ENCODE results near the gene ZBTB45.
"Not testable (repeated sequence)": the region's sequence is repeated elsewhere in the genome, so short reads cannot be mapped to it uniquely, and the experiment has no call there.

Gene ZBTB45

DNA sequence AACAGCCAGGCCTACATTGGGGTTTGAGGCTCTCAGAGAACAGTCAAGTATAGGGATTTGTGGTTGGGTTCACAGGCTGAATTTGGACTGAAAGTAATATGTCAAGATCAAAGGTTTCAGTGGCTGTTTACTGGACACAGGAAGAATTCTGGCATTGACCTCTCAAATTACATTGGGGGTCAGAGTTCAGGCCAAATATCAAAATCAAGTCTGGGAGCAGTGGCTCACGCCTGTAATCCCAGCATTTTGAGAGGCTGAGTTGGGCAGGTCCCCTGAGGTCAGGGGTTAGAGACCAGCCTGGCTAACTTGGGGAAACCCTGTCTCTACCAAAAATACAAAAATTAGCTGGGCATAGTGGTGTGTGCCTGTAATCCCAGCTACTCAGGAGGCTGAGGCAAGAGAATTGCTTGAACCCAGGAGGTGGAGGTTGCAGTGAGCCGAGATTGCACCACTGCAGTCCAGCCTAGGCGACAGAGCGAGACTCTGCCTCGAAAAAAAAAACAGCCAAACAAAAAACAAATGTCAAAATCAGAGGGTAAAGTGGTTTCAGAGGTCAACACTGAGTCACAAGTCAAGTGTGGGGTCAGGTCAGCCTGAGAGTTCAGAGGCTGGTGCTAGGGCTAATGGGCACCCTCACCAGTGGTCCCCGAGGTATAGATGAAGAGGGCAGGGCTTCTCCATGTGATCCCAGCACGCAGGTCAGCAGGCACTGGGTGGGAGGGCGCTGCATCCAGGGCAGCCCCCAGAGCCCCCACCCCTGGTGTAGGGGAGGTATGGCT lies 9.3 kb downstream of the ZBTB45 start:
- no peak for DNase-seq

DNA sequence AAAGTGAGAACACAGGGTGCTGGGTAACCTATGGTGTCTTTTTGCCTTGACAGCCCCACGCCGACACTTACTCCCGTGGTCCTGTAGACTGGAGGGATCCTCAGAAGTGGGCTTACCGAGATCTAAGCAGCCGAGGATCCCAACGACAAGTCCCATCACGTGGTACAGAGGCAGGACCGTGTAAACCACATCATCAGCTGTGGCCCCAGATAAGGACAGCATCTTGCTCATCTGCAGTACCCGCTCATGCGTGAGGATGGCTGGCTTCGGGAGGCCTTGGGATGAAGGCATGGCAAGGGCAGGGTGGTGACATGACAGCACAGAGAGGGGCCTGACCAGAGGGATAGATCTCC lies 9.9 kb downstream of the ZBTB45 start:
- DNase-seq = no peak

- not testable (repeated sequence) for DNase-seq
These were observed 11.9 kb downstream of the ZBTB45 start for GRCh38 chr19:58507602-58508223.

- no peak for DNase-seq
These were observed 19.4 kb downstream of the ZBTB45 start for GRCh38 chr19:58500242-58500641.

- peak; percentile 98 for DNase-seq
These were observed 20.3 kb downstream of the ZBTB45 start for GRCh38 chr19:58499021-58499927.

DNA sequence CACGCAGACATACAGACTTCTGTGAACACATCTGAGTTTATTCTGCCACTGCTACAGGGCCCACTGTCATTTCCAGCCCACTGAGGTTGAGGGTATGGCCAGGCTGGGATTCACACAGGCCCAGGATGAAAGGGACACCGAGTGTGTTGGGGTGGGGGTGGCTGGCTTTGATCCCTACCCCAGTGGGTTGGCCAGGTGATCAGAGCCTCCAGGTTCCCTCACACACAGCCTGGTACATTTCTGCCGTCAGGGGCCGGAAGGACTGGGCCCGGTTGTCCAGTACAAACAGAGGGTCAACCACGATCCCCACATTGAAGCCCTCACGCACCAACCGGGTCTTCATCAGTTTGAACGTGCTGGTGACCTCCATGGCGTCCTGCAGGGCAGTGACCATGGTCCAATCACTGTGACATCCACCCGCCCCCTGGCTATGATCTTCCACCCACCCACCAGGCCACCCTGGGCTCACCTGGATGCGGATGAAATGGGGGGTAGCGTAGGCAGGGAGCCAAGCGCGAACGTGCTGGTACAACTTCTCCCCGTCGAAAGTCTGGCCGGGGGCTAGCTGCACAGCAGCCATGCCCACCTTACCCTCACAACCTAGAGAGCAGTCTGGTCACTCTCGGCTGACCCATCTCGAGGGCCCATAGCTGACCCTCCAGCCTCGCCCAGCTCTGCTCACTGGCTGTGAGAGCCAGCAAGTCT lies 21.1 kb downstream of the ZBTB45 start:
- DNase-seq = no peak

- no peak for DNase-seq
These were observed 21.9 kb downstream of the ZBTB45 start for GRCh38 chr19:58497634-58498170.

DNA sequence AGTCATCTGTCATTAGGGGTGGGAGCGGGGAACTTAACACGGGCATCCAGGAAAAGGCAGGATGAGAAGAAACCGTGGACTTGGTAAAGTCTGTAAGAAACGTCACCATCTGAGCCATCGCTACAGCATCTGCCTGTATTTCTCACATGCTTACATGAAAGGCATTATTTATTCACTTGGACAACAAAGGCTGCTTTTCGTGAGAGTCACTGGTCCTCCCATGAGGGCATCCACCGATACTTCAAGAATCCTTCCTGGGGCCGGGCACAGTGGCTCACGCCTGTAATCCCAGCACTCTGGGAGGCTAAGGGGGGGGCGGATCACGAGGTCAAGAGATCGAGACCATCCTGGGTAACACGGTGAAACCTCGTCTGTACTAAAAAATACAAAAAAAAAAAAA lies 27.3 kb downstream of the ZBTB45 start:
- DNase-seq = no peak

GRCh38 chr19:58491393-58491792 lies 28.2 kb downstream of the ZBTB45 start:
- no peak for DNase-seq

- DNase-seq = not testable (repeated sequence)
These were observed 35.3 kb downstream of the ZBTB45 start for GRCh38 chr19:58484349-58484748.

DNA sequence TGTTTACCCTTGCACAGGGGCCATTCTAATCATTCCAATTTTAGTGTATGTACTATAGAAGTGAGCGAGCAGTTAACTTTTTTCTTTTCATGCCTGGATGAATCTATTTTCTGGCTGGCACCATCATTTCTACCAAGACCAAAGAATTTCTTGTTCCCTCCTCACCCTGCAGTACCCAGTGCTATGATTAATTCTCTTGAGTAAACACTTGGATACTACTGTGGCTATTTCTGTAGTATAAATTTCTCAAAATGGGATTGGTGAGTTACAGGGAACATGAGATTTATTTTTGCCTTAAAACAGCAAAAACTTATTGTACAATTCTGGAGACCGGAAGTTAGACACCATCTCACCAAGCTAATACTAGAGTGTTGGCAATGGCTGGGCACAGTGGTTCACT lies 35.8 kb downstream of the ZBTB45 start:
- no peak for DNase-seq

DNA sequence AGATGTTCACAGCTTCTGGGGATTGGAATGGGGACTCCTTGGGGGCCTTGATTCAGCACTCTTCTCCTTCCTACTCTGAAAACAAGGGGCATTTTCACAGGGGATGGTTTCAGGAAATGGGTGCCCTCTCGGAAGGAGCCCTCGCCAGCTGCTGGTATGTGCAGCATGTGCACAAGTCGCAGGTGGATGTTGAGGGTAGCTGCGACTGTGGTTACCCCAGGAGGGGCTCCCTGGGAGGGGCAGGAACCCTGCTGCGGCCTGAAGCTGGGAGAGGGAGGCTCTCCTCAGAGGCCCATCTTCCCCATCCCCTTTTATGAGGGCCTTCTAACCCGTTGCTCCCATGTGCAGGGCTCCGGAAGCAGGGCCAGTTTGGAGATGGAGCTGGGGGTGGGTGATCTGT lies 37.2 kb downstream of the ZBTB45 start:
- no peak for DNase-seq

DNA sequence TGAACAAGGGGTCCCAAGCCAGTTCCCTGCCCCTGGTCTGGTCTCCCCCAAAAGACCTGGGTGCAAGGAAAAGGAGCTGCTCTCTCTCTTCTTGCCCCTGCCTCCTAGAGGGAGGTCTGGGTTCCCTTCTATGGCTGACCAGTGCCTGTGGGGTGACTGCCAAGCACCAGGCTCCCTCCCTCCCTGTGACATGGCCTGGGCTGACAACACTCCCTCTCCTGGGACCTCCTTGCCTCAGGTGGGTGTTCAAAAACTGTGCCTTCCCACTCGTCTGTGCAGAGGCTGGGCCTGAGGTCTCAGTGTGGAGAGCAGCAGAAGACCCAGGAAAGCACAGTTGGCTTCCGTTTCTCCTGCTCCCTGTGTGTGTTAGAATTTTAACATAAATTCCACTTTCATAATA lies 38.8 kb downstream of the ZBTB45 start:
- no peak for DNase-seq

DNA sequence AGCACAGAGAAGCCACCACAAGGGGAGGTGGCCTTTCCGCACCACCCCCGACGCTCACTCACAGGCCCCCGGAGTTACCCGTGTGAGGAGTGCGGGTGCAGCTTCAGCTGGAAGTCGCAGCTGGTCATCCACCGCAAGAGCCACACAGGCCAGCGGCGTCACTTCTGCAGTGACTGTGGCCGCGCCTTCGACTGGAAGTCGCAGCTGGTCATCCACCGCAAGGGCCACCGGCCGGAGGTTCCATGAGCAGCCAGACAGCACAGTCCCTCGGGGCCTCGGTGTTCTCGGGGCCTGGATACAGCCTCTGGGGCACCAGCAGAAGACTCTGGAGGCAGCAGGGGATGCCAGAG lies 39.2 kb downstream of the ZBTB45 start:
- DNase-seq = no peak

DNA sequence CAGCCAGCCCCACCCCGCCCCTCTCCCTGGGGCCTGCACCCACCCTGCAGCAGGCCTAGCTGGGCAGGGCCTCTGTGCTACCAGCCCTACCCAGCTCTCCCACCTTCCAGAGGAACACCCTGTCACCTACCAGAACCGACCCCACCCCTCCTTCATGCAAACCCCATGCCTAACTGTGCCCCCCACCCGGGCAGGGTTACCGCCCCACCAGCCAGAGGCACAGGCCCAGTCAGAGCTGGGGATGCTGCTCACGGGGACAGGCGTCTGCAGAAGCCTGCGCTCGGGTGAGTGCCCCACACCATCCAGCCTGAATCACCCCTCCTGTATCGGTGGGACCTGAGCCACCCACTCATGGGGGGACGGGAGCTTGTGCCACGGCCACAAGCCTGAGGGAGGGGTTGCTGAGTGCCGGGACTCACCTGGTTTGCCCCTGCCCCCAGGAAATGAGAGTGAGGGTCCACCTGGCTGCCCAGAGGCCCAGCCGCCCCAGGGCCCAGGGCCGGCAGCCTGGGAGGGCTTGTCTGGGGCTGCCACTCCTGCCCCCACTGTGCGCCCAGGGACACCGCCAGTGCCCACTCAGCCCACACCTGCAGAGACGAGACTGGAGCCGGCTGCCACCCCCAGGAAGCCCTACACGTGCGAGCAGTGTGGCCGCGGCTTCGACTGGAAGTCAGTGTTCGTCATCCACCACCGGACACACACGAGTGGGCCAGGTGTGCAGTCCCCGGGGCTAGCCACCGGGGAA lies 39.7 kb downstream of the ZBTB45 start:
- no peak for DNase-seq

DNA sequence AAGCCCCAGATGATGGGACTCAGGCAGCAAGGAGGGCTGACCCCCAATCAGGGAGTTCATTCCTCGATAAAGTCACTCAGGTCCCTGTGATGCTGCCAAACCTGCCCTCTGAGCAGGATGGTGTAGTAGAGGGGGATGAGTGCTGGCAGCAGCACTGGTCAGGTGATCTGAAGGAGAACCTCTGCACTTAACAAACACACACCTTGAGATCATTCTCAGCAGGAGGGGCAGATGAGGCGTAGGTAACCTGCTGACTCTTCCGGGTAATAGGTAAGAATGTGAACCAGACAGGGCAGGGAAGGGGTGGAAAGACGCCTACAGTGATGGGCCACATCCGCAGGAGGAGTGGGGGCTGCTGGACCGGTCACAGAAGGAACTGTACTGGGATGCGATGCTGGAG lies 40.3 kb downstream of the ZBTB45 start:
- DNase-seq = no peak

GRCh38 chr19:58477871-58478270 lies 41.7 kb downstream of the ZBTB45 start:
- no peak for DNase-seq

GRCh38 chr19:58477130-58477529 lies 42.5 kb downstream of the ZBTB45 start:
- no peak for DNase-seq

DNA sequence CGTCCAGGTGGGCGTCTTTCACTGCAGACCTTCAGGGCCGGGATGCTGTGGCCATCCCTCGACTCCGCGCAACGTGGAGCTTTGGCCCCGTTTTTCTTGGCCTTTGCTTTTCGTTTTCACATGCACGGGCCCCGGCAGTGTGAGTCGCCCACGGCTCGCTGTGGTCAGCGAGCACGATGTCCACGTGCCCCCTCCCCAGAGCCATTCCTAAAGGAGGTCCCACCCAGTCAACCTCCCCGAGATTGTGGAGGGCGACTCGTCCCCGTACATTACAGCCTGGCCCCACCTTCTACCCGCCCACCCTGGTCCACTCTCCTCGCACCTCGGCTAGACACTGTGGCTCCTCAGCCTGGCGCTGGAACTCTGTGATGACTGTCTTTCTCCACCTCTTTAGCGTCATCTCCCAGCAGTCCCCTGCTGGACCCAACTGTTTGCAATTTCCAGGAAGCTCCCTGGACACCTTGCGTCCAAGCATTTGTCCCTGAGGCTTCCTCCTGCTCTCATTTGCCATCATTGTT lies 43.1 kb downstream of the ZBTB45 start:
- no peak for DNase-seq

- peak; percentile 95 to 98 for DNase-seq
These were observed 43.7 kb downstream of the ZBTB45 start, which contains the start of gene ZNF446 for GRCh38 chr19:58475714-58476497. Gene ZNF446 (plus strand): TSS chr19:58476352. CDS start chr19:58477219, 867 bp downstream.
